Measurements from ENCODE around the gene HOXD3. TPM values are rescaled to one million over a fixed set of nuclear protein-coding genes. Genes with fewer than 3 reads are reported as not detected.
A peak's percentile ranks its signal among the peaks of the same experiment; 100 is the strongest.

HOXD3 gene
- total RNA-seq, 1 experiment from 2014 or later, result not detected

- peak; percentile 59 for DNase-seq (ENCODE audit: unreplicated experiment)
- BruUV-seq (replicated peaks), result no TSS peak
- TF ChIP-seq CTCF (IDR thresholded peaks at IDR 0.05; ENCODE audit: unreplicated experiment), result peak; percentile 54
- no peak overlapping the region for H3K27ac Mint-ChIP-seq (ENCODE audit: low read depth, unreplicated experiment)
- no peaks in the 10 kb centered on the region for H3K36me3 Mint-ChIP-seq (ENCODE audit: insufficient read depth, unreplicated experiment)
- CTCF ChIA-PET, result no interaction called here
- H3K27me3 Mint-ChIP-seq (ENCODE audit: insufficient read depth, unreplicated experiment), result peaks cover 53% of the 10 kb centered on the region
- POLR2A ChIA-PET, result no interaction called here
- intact Hi-C loops (cut with micrococcal nuclease), result no loop called here
- no peaks in the 10 kb centered on the region for H3K4me1 Mint-ChIP-seq (ENCODE audit: insufficient read depth, unreplicated experiment)
- no peaks in the 10 kb centered on the region for H3K9me3 Mint-ChIP-seq (ENCODE audit: unreplicated experiment)
- H3K4me3 Mint-ChIP-seq (ENCODE audit: unreplicated experiment), result no peak overlapping the region
Observed at GRCh38 chr2:176118601-176119339, 38.3 kb upstream of the HOXD3 start.

DNA sequence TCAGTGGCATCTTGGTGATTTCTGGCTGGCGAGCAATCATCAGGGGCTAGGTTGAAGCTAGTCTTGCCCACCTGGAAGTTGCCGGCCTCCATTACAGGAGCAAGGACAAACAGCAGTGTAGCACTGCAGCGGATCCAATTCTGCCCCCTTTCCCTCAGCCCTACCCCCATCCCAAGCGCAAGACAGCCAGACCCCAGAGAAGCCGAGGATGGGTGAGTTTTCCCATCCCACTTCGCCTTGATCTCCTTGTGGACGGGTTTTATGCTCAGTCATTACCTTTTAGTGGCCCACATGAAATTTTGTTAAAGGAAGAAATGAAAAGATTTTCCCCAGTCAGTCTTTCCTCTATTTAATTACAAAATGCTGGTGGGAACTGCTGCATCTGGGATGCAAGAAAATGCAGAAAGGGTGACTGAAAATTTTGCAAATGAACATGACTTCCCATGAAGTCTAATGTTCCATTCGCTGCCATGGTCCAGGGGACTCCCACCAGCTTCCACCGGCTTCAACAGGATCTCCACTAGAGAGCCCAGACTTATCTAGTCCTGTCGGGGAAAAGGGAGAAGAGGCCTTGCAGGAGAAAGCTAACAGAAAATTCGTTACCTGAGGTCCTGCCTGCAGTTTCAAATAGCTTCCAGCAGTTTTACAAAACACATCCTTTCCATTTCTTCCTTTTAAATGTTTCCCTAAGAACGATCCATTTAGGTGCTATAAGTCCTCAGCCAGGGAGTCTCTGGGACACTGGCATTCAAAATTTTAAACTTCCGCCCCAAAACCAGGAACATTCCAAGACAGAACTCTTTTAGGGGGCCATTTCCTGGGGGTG lies 36.5 kb upstream of the HOXD3 start:
- CTCF ChIA-PET, result interaction anchor here (0.6 to 3.3 kb wide), 8 partner anchors 10 to 1028 kb away, joined by 3 to 23 read pairs (median 4); no protein-coding TSS in a partner anchor
- Mint-ChIP-seq H3K4me1 (ENCODE audit: insufficient read depth, unreplicated experiment) (no peaks in the 10 kb centered on the region), H3K27me3 (ENCODE audit: insufficient read depth, unreplicated experiment) (peaks cover 60% of the 10 kb centered on the region), H3K27ac (ENCODE audit: low read depth, unreplicated experiment) (no peak overlapping the region), H3K4me3 (ENCODE audit: unreplicated experiment) (no peak overlapping the region), H3K9me3 (ENCODE audit: unreplicated experiment) (no peaks in the 10 kb centered on the region), H3K36me3 (ENCODE audit: insufficient read depth, unreplicated experiment) (no peaks in the 10 kb centered on the region)
- intact Hi-C loops (cut with micrococcal nuclease), result no loop called here
- TF ChIP-seq CTCF (IDR thresholded peaks at IDR 0.05; ENCODE audit: unreplicated experiment), result no peak
- BruUV-seq (replicated peaks), result no TSS peak
- no peak for DNase-seq (ENCODE audit: unreplicated experiment)
- POLR2A ChIA-PET, result interaction anchor here (0.6 to 1.2 kb wide), 3 partner anchors 10 to 532 kb away, joined by 3 to 4 read pairs (median 3); no protein-coding TSS in a partner anchor

GRCh38 chr2:176121190-176122051 lies 35.7 kb upstream of the HOXD3 start:
- POLR2A ChIA-PET, result interaction anchor here (0.8 kb wide), 1 partner anchor 531 kb away, joined by 4 read pairs; no protein-coding TSS in a partner anchor
- H3K4me3 Mint-ChIP-seq (ENCODE audit: unreplicated experiment), result no peak overlapping the region
- intact Hi-C loops (cut with micrococcal nuclease), result no loop called here
- H3K4me1 Mint-ChIP-seq (ENCODE audit: insufficient read depth, unreplicated experiment), result no peaks in the 10 kb centered on the region
- no TSS peak for BruUV-seq (replicated peaks)
- DNase-seq (ENCODE audit: unreplicated experiment), result no peak
- CTCF ChIA-PET, result interaction anchor here (0.6 to 3.3 kb wide), 8 partner anchors 11 to 1027 kb away, joined by 3 to 23 read pairs (median 4); no protein-coding TSS in a partner anchor
- TF ChIP-seq CTCF (IDR thresholded peaks at IDR 0.05; ENCODE audit: unreplicated experiment), result no peak
- H3K36me3 Mint-ChIP-seq (ENCODE audit: insufficient read depth, unreplicated experiment), result no peaks in the 10 kb centered on the region
- no peak overlapping the region for H3K27ac Mint-ChIP-seq (ENCODE audit: low read depth, unreplicated experiment)
- no peaks in the 10 kb centered on the region for H3K9me3 Mint-ChIP-seq (ENCODE audit: unreplicated experiment)
- peaks cover 55% of the 10 kb centered on the region for H3K27me3 Mint-ChIP-seq (ENCODE audit: insufficient read depth, unreplicated experiment)

All from MCF 10A (cell line).